T-helper 1 cell treated with Interleukin-12 subunit alpha and Interleukin-12 subunit beta and Interleukin-4 antibody, amounts not matched to agents 30 ng/mL and 1 ng/mL, for 36 hours (primary cell): ENCODE measurements around the gene FRMD4A. TPM values are rescaled to one million over a fixed set of nuclear protein-coding genes. Genes with fewer than 3 reads are reported as not detected.
"Not testable (repeated sequence)": the region's sequence is repeated elsewhere in the genome, so short reads cannot be mapped to it uniquely, and the experiment has no call there.

Experiments used
- intact Hi-C: fragments of 100-400 bp; cut with micrococcal nuclease; formaldehyde crosslinking; loops from one replicate; pipeline ENCODE4 v1.15.1; 2024
- total RNA-seq: library from RNA; stranded (reverse); gene quantifications from 2 replicates; pipeline ENCODE4 v1.2.3, GENCODE V29; 2022

FRMD4A gene
- total RNA-seq, 1 donor from 2014 or later = 0.02 TPM

DNA sequence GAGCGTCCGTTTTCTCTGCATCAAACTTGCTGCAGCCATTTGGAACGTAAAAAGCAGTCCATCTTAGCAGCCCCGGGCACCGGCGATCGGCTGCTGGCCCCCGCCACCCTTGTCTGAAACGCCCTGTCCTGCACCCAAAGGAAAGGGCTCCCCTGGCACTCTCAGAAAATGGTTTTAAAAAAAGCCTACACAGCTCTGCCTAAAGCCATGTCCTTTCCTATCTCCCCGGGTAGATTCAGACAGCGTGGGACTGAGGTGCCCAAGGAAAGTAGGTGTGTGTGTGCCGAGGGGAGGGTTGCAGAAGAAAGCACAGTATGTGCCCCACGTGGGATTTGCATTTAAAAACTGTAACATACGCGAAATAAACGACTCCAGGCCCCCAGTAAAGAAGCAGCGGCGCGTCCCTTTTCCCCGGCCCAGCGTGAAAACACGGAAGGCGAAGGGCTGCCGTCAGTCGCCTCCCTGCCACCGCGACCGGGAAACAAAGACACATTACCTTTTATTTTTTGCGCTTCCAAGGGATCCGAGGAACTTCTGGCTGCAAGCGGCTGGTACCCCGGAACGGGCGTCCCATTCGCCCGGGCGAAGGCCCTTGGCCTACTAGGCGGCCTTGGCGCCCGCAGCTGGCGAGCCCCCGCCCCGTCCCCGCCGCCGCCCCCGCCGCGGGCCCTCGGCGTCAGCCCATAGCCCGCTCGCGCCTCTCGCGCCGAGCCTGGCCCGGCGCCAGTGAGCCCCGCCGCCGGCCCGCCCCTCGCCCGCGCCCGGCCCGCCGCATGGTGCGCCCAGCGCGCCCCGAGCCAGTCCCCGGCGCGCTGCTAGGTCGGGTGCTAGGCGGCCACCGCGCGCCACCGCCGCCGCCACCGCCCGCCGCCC, 439.4 kb downstream of the FRMD4A start:
- intact Hi-C loops = no loop called here

DNA sequence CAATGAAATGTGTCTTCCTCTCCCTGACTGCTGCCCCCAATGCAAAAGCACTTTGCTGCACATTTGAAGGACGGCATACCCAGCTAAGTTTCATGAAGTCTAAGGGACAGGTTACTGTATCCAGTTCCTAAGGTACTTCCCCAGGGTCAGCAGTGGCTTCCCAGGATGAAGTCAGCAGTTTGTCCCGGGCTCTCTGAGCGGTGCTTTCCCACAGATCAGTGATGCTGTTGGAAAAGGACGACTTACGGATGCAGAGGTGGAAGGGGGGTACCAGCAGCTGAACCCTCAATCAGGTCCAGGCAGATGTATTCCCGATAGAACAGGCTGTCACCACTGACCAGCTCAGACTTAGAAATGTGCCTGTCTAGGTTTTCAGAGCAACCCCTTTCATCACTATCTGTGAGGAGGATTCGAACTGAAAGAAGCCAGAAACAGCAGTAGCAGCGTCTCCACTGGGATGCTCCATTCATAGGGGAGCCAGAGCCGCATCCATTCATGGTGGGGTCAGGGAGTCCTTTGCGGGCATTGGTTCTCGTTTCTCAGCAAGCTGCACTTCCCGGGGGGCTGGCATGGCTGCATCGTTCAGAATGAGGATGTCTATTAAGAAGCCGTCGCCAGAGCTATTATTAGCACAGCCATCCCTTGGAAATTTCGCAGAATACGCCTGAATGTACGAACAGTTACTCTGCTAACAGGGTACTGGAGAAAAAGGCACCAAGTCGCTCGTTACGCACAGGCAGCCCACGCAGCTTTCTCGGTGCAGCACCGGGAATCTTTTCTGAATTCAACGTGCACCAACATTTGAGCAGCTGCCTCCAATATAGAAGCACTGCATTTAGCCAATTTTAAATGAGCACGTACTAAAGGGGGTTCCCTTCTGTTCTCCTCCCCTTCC, 440.2 kb downstream of the FRMD4A start:
- intact Hi-C loops = no loop called here

DNA sequence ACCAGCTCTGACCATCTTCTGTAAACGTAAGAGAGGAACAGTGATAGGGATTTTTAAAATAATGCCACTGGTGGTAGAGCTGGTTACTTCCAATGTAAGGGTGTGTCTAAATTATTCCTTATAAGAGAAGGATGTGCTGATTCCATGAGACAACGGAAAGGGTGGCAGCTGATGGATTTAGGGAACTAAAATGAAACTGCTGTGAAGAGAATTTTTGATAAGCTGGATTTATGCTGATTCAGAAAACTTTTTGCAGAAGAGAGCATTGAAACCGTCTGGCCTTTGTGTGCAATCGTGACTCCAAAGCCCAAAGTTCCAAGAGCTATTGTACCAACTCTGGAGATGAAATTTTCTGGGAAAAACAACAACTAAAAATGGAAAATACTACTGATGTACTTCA, 443.0 kb downstream of the FRMD4A start:
- intact Hi-C loops = no loop called here

DNA sequence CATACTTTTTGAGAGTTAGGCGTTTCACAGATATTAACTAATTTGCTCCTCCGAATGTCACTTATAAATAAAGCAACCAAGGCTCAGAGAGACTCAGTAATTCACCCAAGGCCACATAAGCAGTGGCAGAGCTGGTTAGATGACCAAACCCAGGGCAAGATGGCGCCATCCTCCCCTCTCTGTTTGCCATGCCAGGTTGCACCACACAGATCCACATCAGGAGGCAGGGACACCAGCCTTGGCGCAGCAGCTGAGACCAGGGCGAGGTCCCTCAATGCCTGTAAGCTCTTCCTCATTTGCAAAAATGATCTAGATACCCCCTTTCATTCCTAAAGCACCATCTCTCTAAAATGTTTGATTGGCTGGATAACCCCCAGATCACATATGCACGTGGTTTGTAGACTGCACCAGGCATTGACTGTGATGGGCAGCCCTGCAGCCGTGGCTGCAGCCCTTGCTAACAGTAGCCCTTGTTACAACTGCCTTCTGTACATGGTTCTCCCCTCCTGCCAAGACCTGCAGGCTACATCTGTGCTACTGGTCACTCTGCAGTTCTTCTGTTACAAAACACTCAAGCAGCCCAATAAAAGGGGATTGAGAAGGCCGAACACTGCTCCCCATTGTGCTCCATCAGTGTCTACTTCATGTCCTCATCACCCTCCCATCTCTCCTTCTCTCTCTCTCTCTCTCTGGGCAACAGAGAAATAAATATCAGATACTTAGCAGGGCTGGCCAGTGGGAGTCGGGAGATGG, 445.3 kb downstream of the FRMD4A start:
- intact Hi-C loops = no loop called here

DNA sequence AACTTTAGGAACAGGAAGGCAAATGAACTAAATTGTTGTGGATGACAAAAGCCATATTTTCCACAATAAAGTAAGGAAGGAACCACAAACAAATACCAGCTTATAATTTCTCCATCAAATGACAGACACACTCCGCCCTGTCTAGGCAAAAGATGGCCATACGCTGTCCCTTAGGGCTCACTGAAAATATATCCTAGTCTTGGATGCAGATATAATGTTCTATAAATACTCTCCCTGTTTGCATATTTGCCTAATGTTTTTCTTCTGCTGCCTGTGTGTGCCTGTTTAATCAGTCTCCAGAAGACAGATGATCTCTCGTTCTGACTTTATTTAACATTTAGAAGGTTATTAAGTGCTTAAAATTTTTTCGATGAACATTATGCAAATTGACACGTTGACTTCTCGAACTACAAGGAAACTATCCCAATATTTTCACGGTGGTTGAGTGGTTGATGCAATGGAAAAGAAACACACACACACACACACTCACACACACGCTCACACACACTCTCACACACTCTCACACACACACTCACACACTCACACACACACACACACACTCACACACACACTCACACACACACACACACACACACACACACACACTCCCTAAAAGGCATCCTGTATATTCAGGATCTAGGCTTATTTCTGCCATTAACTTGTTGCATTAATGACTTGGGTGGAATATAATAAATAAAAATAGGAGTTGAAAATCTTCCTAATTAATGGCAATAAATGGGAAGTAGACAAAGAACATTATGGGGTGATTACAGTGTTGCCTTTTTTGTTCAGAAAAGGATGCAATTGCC, 446.9 kb downstream of the FRMD4A start:
- intact Hi-C loops = no loop called here

DNA sequence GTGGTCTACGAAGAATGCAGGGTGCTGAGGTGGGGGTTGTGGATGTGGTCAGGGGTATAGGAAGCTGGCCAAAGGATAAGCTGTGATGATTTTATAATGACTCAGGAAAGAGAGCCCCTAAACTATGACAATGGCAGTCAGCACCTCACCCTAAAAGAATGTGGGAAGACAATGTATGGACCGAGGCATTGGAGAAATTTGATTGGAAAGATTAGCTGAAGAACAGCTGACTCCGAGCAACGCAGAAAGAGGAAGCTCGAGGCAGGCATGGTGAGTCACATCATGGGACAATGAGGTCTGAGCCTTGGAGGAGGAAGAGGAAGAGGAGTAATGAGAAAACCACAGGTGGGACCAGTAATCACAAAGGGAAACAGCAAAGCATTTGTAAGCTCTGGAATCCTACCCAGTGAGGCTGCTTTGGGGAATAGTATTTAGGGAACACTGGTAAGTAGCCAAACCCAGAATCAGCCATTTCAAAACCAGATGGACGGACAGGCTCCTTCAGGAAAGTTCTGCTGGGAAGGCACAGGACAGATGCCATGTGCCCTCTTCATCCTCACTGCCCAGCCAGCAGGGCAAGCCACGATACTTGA, 448.5 kb downstream of the FRMD4A start:
- intact Hi-C loops = no loop called here

DNA sequence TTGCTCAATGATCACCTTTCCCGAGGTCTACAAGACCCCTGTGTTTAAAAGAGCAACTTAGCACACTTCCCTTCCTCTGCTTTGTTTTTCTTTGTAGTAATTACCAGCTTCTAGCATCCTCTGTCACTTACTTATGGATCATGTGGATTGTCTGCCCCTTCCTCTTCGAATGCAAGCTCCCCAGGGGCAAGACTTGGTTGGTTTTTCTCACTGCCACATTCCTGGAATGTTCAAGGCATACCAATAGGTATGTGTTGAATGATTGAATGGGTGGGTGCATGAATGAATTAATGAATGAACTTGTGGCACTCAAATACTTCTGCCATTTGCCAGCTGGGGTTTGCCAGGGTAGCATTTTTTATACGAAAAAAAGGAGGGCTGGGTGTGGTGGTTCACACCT, 450.0 kb downstream of the FRMD4A start:
- intact Hi-C loops = no loop called here

DNA sequence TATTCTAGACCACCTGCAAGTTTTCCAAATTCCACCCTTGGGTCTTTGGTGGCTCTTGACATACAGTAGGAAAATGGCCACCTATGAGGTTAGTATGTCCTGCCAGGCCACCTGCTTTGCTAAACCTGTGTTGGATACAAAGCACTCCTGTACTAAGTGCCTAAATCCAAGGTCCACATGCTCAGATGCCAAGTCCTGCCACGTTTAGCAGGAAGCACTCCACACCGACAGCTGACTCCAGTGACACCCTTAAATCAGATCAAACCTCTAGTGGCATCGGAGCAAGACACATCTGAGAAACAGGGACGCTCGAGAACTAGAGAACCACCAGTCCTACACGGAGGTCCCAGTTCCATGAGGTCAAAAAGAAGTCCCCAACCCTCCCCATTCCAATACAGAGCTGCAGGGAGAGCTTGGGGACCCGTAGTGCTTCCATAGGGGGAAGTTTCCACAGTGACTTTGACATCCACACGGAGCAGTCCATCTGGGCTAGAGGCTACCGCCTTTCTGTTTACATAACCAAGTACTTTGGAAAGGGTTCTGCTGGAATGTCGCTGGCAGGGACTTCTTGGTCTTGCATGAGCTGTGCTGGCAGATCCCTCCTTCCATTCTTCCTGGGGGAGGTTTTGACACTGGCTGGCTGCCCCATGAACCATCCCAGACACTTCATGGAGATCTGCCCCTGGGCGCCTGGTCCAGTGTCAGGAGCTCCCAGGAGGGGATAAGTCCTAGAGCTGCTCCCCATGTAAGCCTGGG, 453.4 kb downstream of the FRMD4A start:
- intact Hi-C loops = no loop called here

DNA sequence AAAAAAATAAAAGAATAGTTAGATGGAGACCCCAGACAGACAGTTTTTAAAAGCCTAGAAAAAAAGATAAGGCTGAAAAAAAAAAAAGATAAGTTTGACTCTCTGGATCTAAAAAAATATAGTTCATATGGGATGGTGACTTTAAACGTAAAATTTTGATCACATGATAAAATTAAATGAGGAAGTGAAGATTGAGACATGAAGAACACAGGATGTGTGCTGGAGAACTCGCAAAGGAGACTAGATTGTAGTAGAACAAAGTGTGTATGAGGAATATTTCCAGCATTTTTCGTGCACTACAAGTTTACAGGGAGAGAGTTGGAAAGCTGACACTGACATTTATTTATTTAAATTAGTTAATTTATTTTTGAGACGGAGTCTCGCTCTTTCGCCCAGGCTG, 457.5 kb downstream of the FRMD4A start:
- intact Hi-C loops = no loop called here

DNA sequence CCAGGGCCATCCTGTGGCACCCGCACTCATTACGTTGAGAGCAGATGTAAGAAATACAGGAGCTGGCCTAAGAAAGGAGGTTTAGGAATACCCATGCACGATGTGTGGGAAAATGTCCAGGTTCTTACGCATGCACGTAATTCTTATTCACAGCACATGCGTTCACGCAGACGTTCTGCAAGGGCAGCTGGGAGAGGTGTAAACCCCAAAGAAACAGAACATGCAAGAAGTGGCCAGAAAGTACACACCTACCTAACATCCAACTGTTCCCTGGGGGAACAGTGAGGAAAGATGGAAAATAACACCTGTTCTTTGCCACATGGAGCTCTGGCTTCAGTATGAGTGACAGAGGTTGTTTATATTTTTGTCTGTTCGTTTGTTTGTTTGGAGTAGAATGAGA, 458.3 kb downstream of the FRMD4A start:
- intact Hi-C loops = no loop called here

DNA sequence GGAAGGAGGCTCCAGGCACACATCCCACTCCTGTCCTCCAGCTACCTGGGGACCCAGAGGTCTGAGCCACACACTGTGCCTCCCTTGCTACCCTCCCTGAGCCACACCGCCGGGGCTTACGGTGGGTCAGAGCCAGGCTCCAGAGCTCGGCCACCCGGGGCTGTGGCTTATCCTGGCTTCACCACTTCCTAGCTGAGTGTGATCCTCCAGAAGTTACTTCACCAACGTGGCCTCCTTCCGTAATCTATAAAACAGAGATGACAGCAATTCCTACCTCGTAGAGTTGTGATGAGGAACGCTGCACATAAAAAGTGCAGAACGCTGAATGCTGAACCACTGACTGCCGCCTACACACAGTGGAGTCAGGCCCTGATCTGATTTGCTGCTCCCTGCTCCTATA, 458.9 kb downstream of the FRMD4A start:
- intact Hi-C loops = no loop called here

DNA sequence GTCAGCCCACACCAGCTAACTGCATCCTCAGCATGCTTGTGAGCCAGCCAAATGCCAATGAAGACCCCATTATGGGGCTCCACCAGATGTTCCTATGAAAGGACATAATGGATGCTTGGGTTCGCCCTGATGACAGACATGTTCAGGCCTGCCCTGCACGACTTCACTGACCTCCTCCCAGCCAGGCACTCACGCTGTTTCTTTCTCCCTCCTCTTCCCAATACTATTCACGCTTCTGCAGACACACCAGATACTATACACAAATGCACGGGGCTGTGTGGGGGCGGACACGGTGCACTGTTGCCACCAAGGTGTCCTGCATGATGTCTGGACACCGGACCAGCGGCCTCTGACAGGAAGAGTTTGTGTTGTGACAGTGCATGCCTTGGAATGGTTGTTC, 459.7 kb downstream of the FRMD4A start:
- intact Hi-C loops = no loop called here

DNA sequence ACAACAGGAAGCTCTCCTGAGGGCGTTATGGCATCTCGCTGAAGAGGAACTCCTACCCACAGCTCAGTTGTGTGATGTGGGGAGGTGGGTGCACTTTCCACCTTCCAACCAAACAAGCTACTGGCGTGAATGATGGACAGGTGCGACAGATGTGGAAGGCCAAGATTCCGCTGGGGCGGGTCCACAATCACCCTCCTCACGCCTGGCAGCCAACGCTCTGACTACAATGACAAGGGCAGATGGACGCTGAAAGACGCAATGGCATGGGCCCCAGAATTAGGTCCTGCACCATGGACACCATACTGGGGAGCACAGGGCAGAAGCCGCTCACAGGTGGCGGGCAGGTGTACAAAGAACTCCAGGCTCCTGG, 461.4 kb downstream of the FRMD4A start:
- intact Hi-C loops = no loop called here

DNA sequence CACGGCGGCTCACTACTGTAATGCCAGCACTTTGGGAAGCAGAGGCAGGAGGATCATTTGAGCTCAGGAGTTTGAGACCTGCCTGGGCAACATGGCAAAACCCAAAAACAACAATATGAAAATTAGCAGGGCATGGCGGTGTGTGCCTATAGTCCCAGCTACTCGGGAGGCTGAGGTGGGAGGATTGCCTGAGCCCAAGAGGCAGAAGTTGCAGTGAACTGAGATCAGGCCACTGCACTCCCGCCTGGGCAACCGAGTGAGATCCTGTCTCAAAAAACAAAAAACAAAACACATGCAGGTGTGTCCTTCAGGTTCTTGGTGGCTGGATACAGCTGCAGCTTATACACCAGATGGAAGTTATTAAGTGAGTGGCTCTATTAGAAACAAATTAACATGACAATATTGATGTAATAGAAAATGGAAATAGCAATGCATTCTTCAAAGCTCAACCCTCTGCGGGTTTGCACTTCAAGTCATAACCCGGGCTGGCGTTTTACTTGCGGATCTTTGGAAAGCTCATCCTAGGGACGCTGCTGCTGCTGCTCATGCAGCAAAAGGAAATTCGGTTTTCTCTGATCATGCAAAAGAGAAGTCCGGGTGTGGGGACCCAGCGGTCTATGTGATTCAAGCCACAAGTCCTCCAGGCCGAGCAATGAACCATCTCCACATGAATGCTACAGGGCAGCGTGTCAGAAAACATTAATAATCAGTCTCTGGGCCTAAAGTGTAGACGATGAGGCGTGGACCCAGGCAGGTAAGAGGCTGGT, 462.0 kb downstream of the FRMD4A start:
- intact Hi-C loops = no loop called here

DNA sequence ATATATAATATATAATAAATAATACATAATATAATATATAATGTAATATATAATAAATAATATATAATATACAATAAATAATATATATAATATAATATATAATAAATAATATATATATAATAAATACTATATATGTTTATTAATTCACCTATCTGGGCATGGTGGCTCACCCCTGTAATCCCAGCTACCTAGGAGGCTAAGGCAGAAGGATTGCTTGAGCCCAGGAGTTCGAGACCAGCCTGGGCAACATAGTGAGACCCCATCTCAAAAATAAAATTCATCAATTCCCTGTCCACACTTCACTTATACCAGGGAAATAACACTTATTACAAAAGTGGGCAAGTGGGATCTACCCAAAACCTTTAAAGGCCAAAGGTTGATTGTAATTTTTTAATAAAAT, 462.9 kb downstream of the FRMD4A start:
- intact Hi-C loops = no loop called here

DNA sequence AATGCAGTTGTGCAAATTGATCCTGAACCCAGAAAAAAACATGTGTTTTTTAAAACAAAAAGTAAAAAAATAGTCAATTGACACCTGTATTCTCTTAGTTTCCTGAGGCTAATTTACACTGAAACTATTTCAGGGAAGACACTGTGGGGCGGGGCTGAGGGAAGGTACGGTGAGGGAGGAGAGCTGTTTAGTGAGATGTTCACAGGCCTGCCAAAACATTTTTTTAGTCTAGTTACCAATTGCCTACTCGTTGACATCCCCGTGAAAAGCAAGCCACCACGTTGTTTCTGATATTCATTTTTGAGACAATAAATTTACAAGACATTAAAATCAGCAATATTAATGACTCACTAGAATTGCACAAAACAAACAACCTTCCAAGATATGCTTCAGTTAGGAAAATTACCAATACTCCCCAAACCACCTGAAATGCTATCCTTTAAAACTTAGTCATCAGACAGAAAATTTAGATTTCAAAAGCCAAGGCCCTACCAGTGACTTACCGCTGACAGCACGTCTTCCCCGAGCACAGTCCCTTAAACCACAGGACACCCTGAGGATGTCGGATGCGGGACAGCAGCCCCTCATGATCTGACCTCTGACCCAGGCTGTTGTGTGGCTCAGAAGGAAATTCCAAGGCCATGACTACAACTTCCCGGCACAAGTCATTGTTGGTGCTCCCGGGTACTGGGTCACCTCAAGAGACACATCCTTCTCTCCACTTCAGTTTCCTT, 464.8 kb downstream of the FRMD4A start:
- intact Hi-C loops = no loop called here

DNA sequence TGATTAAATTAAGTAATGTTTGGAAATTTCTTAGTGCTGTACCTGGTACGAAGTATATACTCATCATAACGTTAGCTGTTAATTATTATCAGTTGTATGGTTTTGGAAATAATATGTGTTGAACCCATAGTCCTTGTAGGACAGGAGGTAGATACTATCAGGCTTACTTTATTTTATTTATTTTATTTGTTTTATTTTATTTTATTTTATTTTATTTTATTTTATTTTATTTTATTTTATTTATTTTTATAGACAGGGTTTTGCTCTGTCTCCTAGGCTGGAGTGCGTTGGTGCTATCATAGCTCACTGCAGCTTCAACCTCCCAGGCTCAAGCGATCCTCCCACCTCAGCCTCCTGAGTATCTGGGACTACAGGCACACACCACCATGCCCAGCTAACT, 465.5 kb downstream of the FRMD4A start:
- intact Hi-C loops = not testable (repeated sequence)

DNA sequence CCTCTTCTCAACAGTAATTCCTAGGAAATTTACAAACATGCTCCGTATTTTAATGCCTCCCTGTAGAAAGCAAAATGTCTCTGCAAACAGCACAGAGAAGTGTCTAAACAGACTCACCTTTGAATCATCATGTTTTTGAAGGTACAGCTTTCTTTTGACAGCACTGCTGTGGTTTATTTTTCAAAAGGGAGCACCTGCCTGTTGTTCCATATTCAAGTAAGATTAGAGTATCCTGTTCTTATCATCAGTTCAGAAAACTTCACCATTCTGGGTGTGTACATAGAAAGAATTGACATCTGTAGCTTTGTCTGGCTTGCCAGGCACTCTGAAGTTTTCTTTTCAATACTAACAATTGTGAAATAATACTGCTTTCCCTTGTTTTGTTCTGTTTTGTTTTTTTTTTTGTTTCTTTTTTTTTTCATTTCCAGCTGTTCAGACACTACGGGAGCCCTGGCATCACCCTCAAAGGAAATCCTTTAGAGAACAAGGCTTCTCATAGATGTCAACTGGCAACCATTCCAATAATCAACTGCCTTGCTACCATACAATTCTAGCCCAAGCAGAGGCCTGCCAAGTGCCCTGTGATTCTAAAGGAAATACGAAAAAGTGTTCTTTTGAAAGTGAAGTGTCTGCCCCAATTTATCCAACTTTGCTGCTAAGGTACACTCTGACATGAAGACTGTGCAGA, 468.0 kb downstream of the FRMD4A start:
- intact Hi-C loops = no loop called here
